Endothelial cell of umbilical vein (primary cell): ENCODE data around the gene SEPTIN5. TPM values are rescaled to one million over a fixed set of nuclear protein-coding genes. Genes with fewer than 3 reads are reported as not detected.

Experiments used
- BruUV-seq: library from RNA; stranded (reverse); fragments of 400-500 nt; replicated peaks from 2 replicates; lab custom pipeline; 2021; lab: Mats Ljungman, UMichigan
- CTCF ChIA-PET: fragments of 300-600, 350-600 bp; sonication (Branson Sonifier 250); formaldehyde crosslinking; loops from one replicate; lab custom pipeline; 2021; ENCODE audit warnings: antibody characterized with exemption, inconsistent platforms; lab: Charles Lee
- POLR2A ChIA-PET: fragments of 300-600, 350-600 bp; sonication (Branson Sonifier 250); formaldehyde crosslinking; loops from one replicate; lab custom pipeline; 2021; ENCODE audit warnings: antibody characterized with exemption, inconsistent platforms; lab: Charles Lee
- DNase-seq: peaks from one replicate; pipeline ENCODE4 v3.0.0-alpha.2; 2011; ENCODE audit warnings: low read depth, low spot score
- FAIRE-seq: peaks from 2 replicates; lab custom pipeline; 2011; peaks lifted over from hg19 to GRCh38; lab: Jason Lieb, UNC
- H2AFZ ChIP-seq: 2 replicates; pipeline ENCODE4 v1.6.0; 2012; ENCODE audit warnings: low read depth, low read length, control low read depth, inconsistent platforms
- H3K27ac ChIP-seq: 2 replicates; pipeline ENCODE4 v1.5.1; 2011; ENCODE audit warnings: low read depth, mild to moderate bottlenecking, control low read depth, low read length, moderate library complexity; ENCODE audit not compliant: insufficient read depth
- H3K27me3 ChIP-seq, 2 experiments: 2 replicates each; pipeline versions ENCODE4 v1.6.0 to v1.6.1; 2011; ENCODE audit warnings: low read length in 2 of 2, mixed read lengths in 1 of 2; ENCODE audit not compliant: control insufficient read depth in 2 of 2, insufficient read depth in 2 of 2
- H3K36me3 ChIP-seq, 2 experiments: 2 replicates in 1 of 2; 3 replicates in 1 of 2; pipeline ENCODE4 v1.5.1; 2011; ENCODE audit warnings: low read length in 2 of 2, mild to moderate bottlenecking in 1 of 2, moderate library complexity in 1 of 2; ENCODE audit not compliant: control insufficient read depth in 2 of 2, insufficient read depth in 2 of 2; ENCODE audit errors: extremely low read depth in 1 of 2
- H3K4me1 ChIP-seq: 3 replicates; pipeline ENCODE4 v1.5.1; 2011; ENCODE audit warnings: mild to moderate bottlenecking, low read length; ENCODE audit not compliant: control insufficient read depth, insufficient read depth; ENCODE audit errors: extremely low read depth
- H3K4me2 ChIP-seq: 2 replicates; pipeline ENCODE4 v1.6.1; 2011; ENCODE audit warnings: low read length, control low read depth, mixed read lengths; ENCODE audit not compliant: insufficient read depth
- H3K4me3 ChIP-seq, 3 experiments: fragments of 200-600 bp in 1 of 3; sonication (generic), shearing (Covaris generic) in 1 of 3; replicated peaks in 1 of 3; 2 replicates each; pipeline ENCODE4 v1.5.1; 2011 to 2016; ENCODE audit warnings: control low read depth in 3 of 3, low read length in 3 of 3, mild to moderate bottlenecking in 2 of 3, inconsistent platforms in 1 of 3, low read depth in 1 of 3, moderate library complexity in 1 of 3; ENCODE audit not compliant: insufficient read depth in 1 of 3
- H3K79me2 ChIP-seq: 2 replicates; pipeline ENCODE4 v1.6.0; 2012; ENCODE audit warnings: low read length, inconsistent platforms; ENCODE audit not compliant: control insufficient read depth, insufficient read depth
- H3K9ac ChIP-seq: replicated peaks from 2 replicates; pipeline ENCODE3; 2011; ENCODE audit warnings: low read length, control low read depth; ENCODE audit not compliant: insufficient read depth; ENCODE audit errors: extremely low read depth
- H3K9me1 ChIP-seq: replicated peaks from 3 replicates; pipeline ENCODE4 v1.6.0; 2011; ENCODE audit warnings: mild to moderate bottlenecking, low read length; ENCODE audit not compliant: control insufficient read depth, insufficient read depth; ENCODE audit errors: extremely low read depth
- H3K9me3 ChIP-seq: replicated peaks from 2 replicates; pipeline ENCODE4 v1.5.1; 2012; ENCODE audit warnings: low read length, inconsistent platforms; ENCODE audit not compliant: control insufficient read depth, insufficient read depth
- H4K20me1 ChIP-seq: replicated peaks from 2 replicates; pipeline ENCODE3; 2011; ENCODE audit warnings: mild to moderate bottlenecking, low read length; ENCODE audit not compliant: control insufficient read depth, insufficient read depth; ENCODE audit errors: extremely low read depth
- EZH2 ChIP-seq: IDR thresholded peaks from 2 replicates; pipeline ENCODE4 v1.6.1; 2012; ENCODE audit warnings: borderline replicate concordance, low read depth, mild to moderate bottlenecking, moderate library complexity, low read length, inconsistent platforms; ENCODE audit not compliant: severe bottlenecking
- FOS ChIP-seq: IDR thresholded peaks from 2 replicates; pipeline ENCODE4 v1.6.1; 2011; ENCODE audit warnings: mild to moderate bottlenecking, low read length, moderate library complexity, borderline replicate concordance; ENCODE audit not compliant: insufficient read depth
- GATA2 ChIP-seq: IDR thresholded peaks from 2 replicates; pipeline ENCODE4 v1.7.0; 2011; ENCODE audit warnings: low read depth, mild to moderate bottlenecking, moderate library complexity, mixed read lengths, low read length; ENCODE audit not compliant: insufficient read length, insufficient read depth
- JUN ChIP-seq: IDR thresholded peaks from 2 replicates; pipeline ENCODE4 v1.6.1; 2011; ENCODE audit warnings: borderline replicate concordance, low read depth; ENCODE audit not compliant: insufficient read length, insufficient read depth
- MYC ChIP-seq: IDR thresholded peaks from one replicate; pipeline ENCODE4 v1.6.1; 2011; ENCODE audit warnings: mild to moderate bottlenecking, low read depth, low read length
- POLR2A ChIP-seq: IDR thresholded peaks from 2 replicates; pipeline ENCODE4 v1.6.1; 2012; ENCODE audit warnings: low read depth, mild to moderate bottlenecking, control low read depth, low read length
- POLR2AphosphoS5 ChIP-seq: IDR thresholded peaks from 2 replicates; pipeline ENCODE4 v1.6.1; 2012; ENCODE audit warnings: low read depth, mild to moderate bottlenecking, control low read depth, low read length, moderate library complexity; ENCODE audit not compliant: insufficient read depth
- dilution Hi-C: fragments of 300-500 bp; cut with MboI; formaldehyde crosslinking; loops from one replicate; pipeline ENCODE4 v1.15.0; 2019; ENCODE audit warnings: low sequenced_read_pairs; ENCODE audit not compliant: extremely low pct_ligation_motif_present
- intact Hi-C: fragments of 100-400 bp; cut with micrococcal nuclease; formaldehyde crosslinking; loops from one replicate; pipeline ENCODE4 v1.10.0; 2022
- polyA plus RNA-seq, 4 experiments: library from polyadenylated mRNA; depleted of rRNA in 3 of 4; stranded (reverse) in 3 of 4; unstranded in 1 of 4; fragments of >200 nt; gene quantifications; 2 replicates each; pipeline versions ENCODE4 v1.2.1 to v1.2.3, GENCODE V29; 2011 to 2012; ENCODE audit warnings: missing spikeins in 1 of 4
- total RNA-seq: library from RNA; stranded (reverse); gene quantifications from 2 replicates; pipeline ENCODE4 v1.2.3, GENCODE V29; 2021
- TF ChIP-seq, protein P1 (sequence below), 2 donors: IDR thresholded peaks; 1 replicate in 1 of 2; 2 replicates in 1 of 2; pipeline ENCODE4 v1.5.1; 2011; ENCODE audit warnings: low read length in 2 of 2, mild to moderate bottlenecking in 2 of 2, moderate library complexity in 2 of 2, control low read depth in 1 of 2, inconsistent platforms in 1 of 2, low read depth in 1 of 2; ENCODE audit not compliant: insufficient read depth in 1 of 2; ENCODE audit errors: extremely low read depth in 1 of 2
- TF ChIP-seq, protein P2 (sequence below): IDR thresholded peaks from 2 replicates; pipeline ENCODE4 v1.6.1; 2011; ENCODE audit not compliant: insufficient read depth, insufficient read length

Gene SEPTIN5
- total and polyA plus RNA-seq, 2 donors (not counting 3 experiments of a cell fraction or from before 2014, with no cell fraction given): 31.1 to 35.8 TPM

GRCh38 chr22:19751497-19752245, 37.4 kb downstream of the SEPTIN5 start:
- dilution Hi-C loops: no loop called here
- BruUV-seq: no TSS peak
- Histone ChIP-seq H3K9ac (no peak overlapping the region), H3K4me1 (no peaks in the 10 kb centered on the region), H3K27me3 (peaks cover 21 to 30% of the 10 kb centered on the region in 2 experiments), H2AFZ (no peak overlapping the region), H3K79me2 (no peaks in the 10 kb centered on the region), H3K4me3 (no peak overlapping the region), H4K20me1 (no peaks in the 10 kb centered on the region), H3K9me3 (no peaks in the 10 kb centered on the region), H3K27ac (no peak overlapping the region), H3K36me3 (no peaks in the 10 kb centered on the region), H3K9me1 (no peaks in the 10 kb centered on the region), H3K4me2 (no peak overlapping the region)
- FAIRE-seq (no peak), DNase-seq (no peak)
- intact Hi-C loops: no loop called here
- no peak for TF ChIP-seq MYC
- TF ChIP-seq, protein P1, sequence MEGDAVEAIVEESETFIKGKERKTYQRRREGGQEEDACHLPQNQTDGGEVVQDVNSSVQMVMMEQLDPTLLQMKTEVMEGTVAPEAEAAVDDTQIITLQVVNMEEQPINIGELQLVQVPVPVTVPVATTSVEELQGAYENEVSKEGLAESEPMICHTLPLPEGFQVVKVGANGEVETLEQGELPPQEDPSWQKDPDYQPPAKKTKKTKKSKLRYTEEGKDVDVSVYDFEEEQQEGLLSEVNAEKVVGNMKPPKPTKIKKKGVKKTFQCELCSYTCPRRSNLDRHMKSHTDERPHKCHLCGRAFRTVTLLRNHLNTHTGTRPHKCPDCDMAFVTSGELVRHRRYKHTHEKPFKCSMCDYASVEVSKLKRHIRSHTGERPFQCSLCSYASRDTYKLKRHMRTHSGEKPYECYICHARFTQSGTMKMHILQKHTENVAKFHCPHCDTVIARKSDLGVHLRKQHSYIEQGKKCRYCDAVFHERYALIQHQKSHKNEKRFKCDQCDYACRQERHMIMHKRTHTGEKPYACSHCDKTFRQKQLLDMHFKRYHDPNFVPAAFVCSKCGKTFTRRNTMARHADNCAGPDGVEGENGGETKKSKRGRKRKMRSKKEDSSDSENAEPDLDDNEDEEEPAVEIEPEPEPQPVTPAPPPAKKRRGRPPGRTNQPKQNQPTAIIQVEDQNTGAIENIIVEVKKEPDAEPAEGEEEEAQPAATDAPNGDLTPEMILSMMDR (IDR thresholded peaks at IDR 0.05; ENCODE audit: extremely low read depth in 1 of 2, insufficient read depth in 1 of 2, low read depth in 1 of 2, low read length in 2 of 2): no peak
- TF ChIP-seq EZH2: no peak
- TF ChIP-seq POLR2AphosphoS5: no peak
- TF ChIP-seq POLR2A: no peak
- TF ChIP-seq FOS: no peak
- no peak for TF ChIP-seq GATA2
- TF ChIP-seq, protein P2, sequence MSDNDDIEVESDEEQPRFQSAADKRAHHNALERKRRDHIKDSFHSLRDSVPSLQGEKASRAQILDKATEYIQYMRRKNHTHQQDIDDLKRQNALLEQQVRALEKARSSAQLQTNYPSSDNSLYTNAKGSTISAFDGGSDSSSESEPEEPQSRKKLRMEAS: no peak
- TF ChIP-seq JUN: no peak
- ChIA-PET POLR2A (no interaction called here), CTCF (interaction anchor here (0.8 to 3.5 kb wide), 3 partner anchors 19 to 158 kb away, joined by 3 to 20 read pairs (median 3); no protein-coding TSS in a partner anchor)
